Right cardiac atrium (tissue), 5 donors: ENCODE data around the gene DTX1. TPM values are rescaled to one million over a fixed set of nuclear protein-coding genes. Genes with fewer than 3 reads are reported as not detected.
A peak's percentile ranks its signal among the peaks of the same experiment; 100 is the strongest.

Experiments used
- ATAC-seq, 2 donors: fragments of 200-7000 bp; cut with Tn5 transposase; one replicate each; pipeline versions ENCODE4 v1.8.0 to v1.9.1; 2020; ENCODE audit warnings: moderate library complexity in 2 of 2, mild to moderate bottlenecking in 1 of 2
- DNase-seq, 3 donors: peaks; one replicate each; pipeline ENCODE4 v3.0.0-alpha.2; 2020
- H3K27ac ChIP-seq: one replicate; pipeline ENCODE4 v1.5.1; 2013; ENCODE audit warnings: mild to moderate bottlenecking, low read length, control low read depth, moderate library complexity
- H3K27me3 ChIP-seq: one replicate; pipeline ENCODE4 v1.6.1; 2013; ENCODE audit not compliant: control insufficient read depth, insufficient read depth
- H3K4me1 ChIP-seq: one replicate; pipeline ENCODE4 v1.6.1; 2013; ENCODE audit warnings: low read length; ENCODE audit not compliant: control insufficient read depth, insufficient read depth
- H3K4me3 ChIP-seq: one replicate; pipeline ENCODE4 v1.5.1; 2013; ENCODE audit warnings: low read length, control low read depth
- H3K9me3 ChIP-seq: one replicate; pipeline ENCODE4 v1.6.1; 2013; ENCODE audit warnings: low read length; ENCODE audit not compliant: control insufficient read depth
- WGBS: extraction: QIAGEN DNeasy Blood & Tissue Kit; methylation state at CpG from one replicate; pipeline ENCODE4 v1.1.7; 2013; 5-methylcytosine and 5-hydroxymethylcytosine counted together
- intact Hi-C, 4 donors: fragments of 100-400 bp; cut with DNase I; formaldehyde crosslinking; loops; one replicate each; pipeline versions ENCODE4 v1.11.0 to v1.14.0; 2022 to 2023
- polyA plus RNA-seq: library from polyadenylated mRNA; stranded (reverse); fragments of 200-250 nt; gene quantifications from one replicate; pipeline ENCODE4 v1.2.3, GENCODE V29; 2013
- total RNA-seq, 4 donors: library from RNA; stranded (reverse); fragmentation: NEBNext Ultra II Directional; extraction: Animal tissue kit (Norgen Biotek cat#: 25700); gene quantifications; one replicate each; pipeline ENCODE4 v1.2.1, GENCODE V29; 2021
- donor health status: healthy with polysubstance abuse.
- donor health status: DM: no; HTN: yes; CAD: no.
- donor health status: DM: no; HTN: no; CAD: no.
- donor health status: DM: no; HTN: yes; CAD: no; lungs with severe emphysema.
- donor health status: DM: yes; HTN: yes; CAD: no.

Gene DTX1
- total and polyA plus RNA-seq, 5 donors = 1.2 to 4.9 (median 3.1) TPM

DNA sequence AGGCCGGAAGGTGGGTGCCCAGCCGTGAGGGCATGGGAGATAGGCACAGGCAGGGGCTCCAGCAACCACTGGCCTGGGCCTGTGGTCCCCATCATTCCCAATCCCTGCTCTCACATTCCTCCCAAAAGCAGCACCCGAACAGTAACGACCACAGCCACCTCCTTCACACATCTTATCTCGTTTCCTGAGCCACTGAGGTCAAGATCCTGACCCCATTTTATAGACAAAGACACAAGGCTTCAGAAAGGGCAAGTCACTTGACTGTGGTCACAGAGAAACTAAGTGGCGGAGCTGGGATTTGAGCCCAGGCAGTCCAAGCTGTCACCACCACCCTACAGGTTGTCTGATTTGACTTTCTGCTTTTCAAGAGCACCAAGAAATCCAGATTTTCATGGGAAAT, 38.9 kb downstream of the DTX1 start:
- Histone ChIP-seq H3K27me3 (no peaks in the 10 kb centered on the region), H3K9me3 (no peaks in the 10 kb centered on the region), H3K27ac (no peak overlapping the region), H3K4me1 (no peaks in the 10 kb centered on the region), H3K4me3 (no peak overlapping the region)
- WGBS = 41% methylated on average over 6 of the region's 6 CpGs
- DNase-seq (no peak), ATAC-seq (no peak)
- intact Hi-C loops = loop anchor here in 2 of 4 donors (5.0 kb wide), 1 partner anchor 43 kb away; no protein-coding TSS in a partner anchor

- 85% methylated on average over 30 of the region's 30 CpGs for WGBS
- no peak for DNase-seq
- intact Hi-C loops = loop anchor here in 2 of 4 donors (5.0 kb wide), 1 partner anchor 45 kb away; no protein-coding TSS in a partner anchor
- Histone ChIP-seq H3K4me3 (no peak overlapping the region), H3K27me3 (no peaks in the 10 kb centered on the region), H3K27ac (no peak overlapping the region), H3K9me3 (no peaks in the 10 kb centered on the region), H3K4me1 (no peaks in the 10 kb centered on the region)
- ATAC-seq = no peak
Observed at GRCh38 chr12:113096675-113097461, 40.3 kb downstream of the DTX1 start.

GRCh38 chr12:113097716-113098440, 41.3 kb downstream of the DTX1 start:
- Histone ChIP-seq H3K27ac (no peak overlapping the region), H3K4me1 (no peaks in the 10 kb centered on the region), H3K9me3 (no peaks in the 10 kb centered on the region), H3K27me3 (no peaks in the 10 kb centered on the region), H3K4me3 (no peak overlapping the region)
- peak; percentile 49 to 73 for ATAC-seq
- DNase-seq = peak; percentile 64 to 88 (median 85)
- intact Hi-C loops = loop anchor here in 2 of 4 donors (5.0 kb wide), 1 partner anchor 46 kb away; no protein-coding TSS in a partner anchor
- 41% methylated on average over 14 of the region's 14 CpGs for WGBS

GRCh38 chr12:113098441-113099028, 42.0 kb downstream of the DTX1 start:
- DNase-seq (peak; percentile 86 to 93 (median 91)), ATAC-seq (peak; percentile 85 to 89)
- intact Hi-C loops = loop anchor here in 2 of 4 donors (5.0 kb wide), 1 partner anchor 46 kb away; no protein-coding TSS in a partner anchor
- no peak overlapping the region for H3K4me3 ChIP-seq
- H3K27ac ChIP-seq = no peak overlapping the region
- WGBS = 31% methylated on average over 15 of the region's 15 CpGs
- no peaks in the 10 kb centered on the region for H3K9me3 ChIP-seq
- H3K27me3 ChIP-seq = no peaks in the 10 kb centered on the region
- H3K4me1 ChIP-seq = no peaks in the 10 kb centered on the region

DNA sequence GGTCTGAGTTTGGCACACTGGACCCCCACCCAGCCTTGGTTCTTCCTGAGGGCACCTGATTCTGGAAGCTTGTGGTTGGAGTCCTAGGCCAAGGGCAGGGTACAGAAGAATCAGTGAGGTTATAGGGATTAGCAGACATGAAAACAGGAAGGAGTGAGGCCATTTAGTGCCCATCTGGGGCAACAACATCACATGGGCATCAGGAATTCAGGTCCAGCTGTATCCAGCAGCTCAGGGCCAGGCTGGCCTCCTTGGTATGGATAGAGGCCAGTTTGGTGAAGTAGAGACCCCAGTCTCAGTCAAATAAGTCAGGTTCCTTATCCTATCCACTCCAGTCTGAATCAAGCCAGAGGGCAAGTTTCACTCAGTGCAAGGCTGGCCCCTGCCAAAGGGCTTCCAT, 42.8 kb downstream of the DTX1 start:
- Histone ChIP-seq H3K4me1 (no peaks in the 10 kb centered on the region), H3K9me3 (no peaks in the 10 kb centered on the region), H3K27ac (no peak overlapping the region), H3K4me3 (no peak overlapping the region), H3K27me3 (no peaks in the 10 kb centered on the region)
- DNase-seq (no peak), ATAC-seq (no peak)
- intact Hi-C loops = loop anchor here in 2 of 4 donors (5.0 kb wide), 1 partner anchor 47 kb away; no protein-coding TSS in a partner anchor

GRCh38 chr12:113099764-113100163, 43.2 kb downstream of the DTX1 start:
- no peaks in the 10 kb centered on the region for H3K9me3 ChIP-seq
- intact Hi-C loops = loop anchor here in 2 of 4 donors (5.0 kb wide), 1 partner anchor 47 kb away; no protein-coding TSS in a partner anchor
- no peaks in the 10 kb centered on the region for H3K27me3 ChIP-seq
- no peak for ATAC-seq
- H3K27ac ChIP-seq = no peak overlapping the region
- H3K4me3 ChIP-seq = no peak overlapping the region
- no peak for DNase-seq
- H3K4me1 ChIP-seq = no peaks in the 10 kb centered on the region
- 67% methylated on average over 12 of the region's 12 CpGs for WGBS

DNA sequence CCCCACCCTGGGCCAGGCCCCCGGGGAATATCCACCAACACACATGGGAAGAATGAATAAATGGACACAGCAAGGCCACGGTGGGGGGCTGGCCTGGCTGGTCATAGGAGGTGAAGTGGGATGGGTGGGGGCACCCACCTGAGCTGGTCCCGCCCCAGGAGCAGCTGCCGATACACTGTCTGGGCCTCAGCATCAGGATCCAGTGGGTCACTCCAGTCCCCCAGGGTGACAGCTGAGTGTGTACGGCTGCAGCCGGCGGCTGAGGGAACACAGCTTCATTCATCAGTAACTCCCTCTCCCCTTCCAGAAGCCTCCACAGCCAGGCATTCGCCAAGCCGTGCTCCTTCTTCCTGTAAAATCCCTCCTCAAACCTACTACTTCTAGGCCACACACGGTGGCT, 45.2 kb downstream of the DTX1 start:
- Histone ChIP-seq H3K4me3 (no peak overlapping the region), H3K27ac (no peak overlapping the region), H3K4me1 (no peaks in the 10 kb centered on the region), H3K9me3 (no peaks in the 10 kb centered on the region), H3K27me3 (no peaks in the 10 kb centered on the region)
- DNase-seq = no peak
- intact Hi-C loops = no loop called here
- no peak for ATAC-seq
- WGBS = 63% methylated on average over 10 of the region's 10 CpGs

DNA sequence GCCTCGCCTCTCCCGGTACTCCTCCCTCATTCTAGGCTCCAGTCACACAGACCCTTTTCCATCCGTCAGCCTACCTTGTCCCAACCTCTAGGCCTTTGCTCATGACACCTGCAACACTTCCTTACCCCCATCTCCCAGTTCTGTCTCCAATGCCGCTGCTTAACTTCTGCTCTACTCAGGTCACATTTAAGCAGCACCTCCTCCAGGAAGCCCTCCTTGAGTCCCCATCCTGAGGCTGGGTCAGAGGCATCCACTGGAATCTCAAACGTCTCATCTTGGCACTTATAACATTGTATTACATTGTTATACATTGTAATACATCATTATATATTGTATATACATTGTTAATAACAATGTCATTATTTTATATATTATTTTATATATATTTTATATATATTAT, 46.3 kb downstream of the DTX1 start:
- H3K9me3 ChIP-seq = no peaks in the 10 kb centered on the region

DNA sequence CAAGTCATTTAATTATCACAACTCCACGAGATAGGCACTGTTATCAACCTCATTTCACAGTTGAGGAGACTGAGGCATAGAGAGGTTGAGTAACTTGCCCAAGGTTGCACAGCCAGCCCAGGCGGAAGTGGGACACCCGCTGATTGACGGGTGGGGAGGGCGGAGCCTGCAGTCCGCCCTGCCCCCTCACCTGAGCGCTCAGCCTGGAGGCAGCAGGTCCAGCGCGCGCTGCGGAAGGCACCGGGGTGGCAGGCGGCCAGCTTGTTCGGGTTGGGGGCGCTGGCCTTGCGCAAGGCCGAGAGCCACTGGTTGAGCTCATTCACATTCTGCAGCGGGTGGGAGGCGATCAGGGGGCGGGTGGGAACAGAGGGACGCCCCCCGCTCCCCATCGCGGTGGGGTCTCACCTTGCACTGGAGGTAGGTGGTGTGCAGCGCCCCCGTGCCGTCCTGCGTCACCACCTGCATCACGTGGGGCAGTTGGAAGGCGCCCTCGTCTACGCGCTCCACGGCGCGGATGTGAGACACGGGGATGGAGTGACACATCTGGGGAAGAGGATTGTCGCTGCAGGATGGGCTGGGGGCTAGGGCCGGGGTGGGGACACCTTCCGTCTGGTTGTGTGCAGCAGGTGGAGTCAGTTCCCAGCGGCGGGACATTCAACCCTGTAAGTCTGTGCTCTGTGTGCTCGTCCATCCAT, 47.4 kb downstream of the DTX1 start:
- H3K9me3 ChIP-seq = no peaks in the 10 kb centered on the region
- no peak overlapping the region for H3K4me3 ChIP-seq
- WGBS = 5% methylated on average over 43 of the region's 43 CpGs
- DNase-seq (no peak), ATAC-seq (peak in 1 of 2 donors; percentile 42)
- no peaks in the 10 kb centered on the region for H3K27me3 ChIP-seq
- H3K27ac ChIP-seq = no peak overlapping the region
- H3K4me1 ChIP-seq = no peaks in the 10 kb centered on the region
- intact Hi-C loops = no loop called here

More for the DNA sequence above, 46.3 kb downstream of the DTX1 start:
- H3K4me1 ChIP-seq = no peaks in the 10 kb centered on the region
- WGBS = 83% methylated on average over 5 of the region's 5 CpGs
- no peak overlapping the region for H3K4me3 ChIP-seq
- H3K27ac ChIP-seq = no peak overlapping the region
- ATAC-seq (no peak), DNase-seq (no peak)
- no peaks in the 10 kb centered on the region for H3K27me3 ChIP-seq
- intact Hi-C loops = no loop called here

DNA sequence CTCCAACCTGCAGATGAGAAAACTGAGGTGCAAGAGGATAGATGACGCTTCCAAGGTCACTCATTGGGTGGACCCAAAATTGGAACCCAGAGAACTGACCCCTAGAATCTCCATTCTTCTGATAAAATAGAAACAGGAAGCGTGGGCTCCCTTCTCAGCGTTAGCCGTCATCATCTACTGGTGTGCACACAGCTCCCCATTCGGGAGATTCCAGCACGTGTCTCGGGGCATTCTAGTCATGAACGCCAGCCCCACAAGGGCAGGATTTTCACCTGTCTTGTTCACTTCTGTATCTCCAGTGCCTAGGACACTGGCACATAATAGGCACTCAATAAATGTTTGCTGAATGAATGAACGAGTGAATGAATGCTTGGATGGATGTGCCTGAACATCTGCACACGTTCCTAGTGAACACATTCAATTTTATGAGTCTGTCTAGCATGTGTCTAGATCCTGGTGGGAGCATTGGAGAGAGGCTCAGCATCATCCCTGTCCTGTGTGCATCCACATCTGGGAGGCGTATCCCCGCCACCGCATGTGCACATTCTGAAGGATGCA, 48.5 kb downstream of the DTX1 start:
- Histone ChIP-seq H3K4me1 (no peaks in the 10 kb centered on the region), H3K9me3 (no peaks in the 10 kb centered on the region), H3K27ac (no peak overlapping the region), H3K27me3 (no peaks in the 10 kb centered on the region), H3K4me3 (no peak overlapping the region)
- DNase-seq (no peak), ATAC-seq (no peak)
- WGBS = 56% methylated on average over 13 of the region's 13 CpGs
- intact Hi-C loops = no loop called here
